Coronary artery (tissue), 2 donors: ENCODE results near the gene ZNRD2.

Experiments
- DNase-seq: peaks from one replicate; pipeline ENCODE4 v3.0.0-alpha.2; 2017; ENCODE audit warnings: low spot score
- H3K27ac ChIP-seq, 2 donors: fragments of 200-600 bp; sonication (generic); one replicate each; pipeline ENCODE4 v1.5.1; 2016 to 2019
- H3K4me3 ChIP-seq: fragments of 200-600 bp; sonication (generic); 2 replicates; pipeline ENCODE4 v1.5.1; 2016; ENCODE audit warnings: mild to moderate bottlenecking, moderate library complexity
- CTCF ChIP-seq: fragments of 200-600 bp; sonication (generic); IDR thresholded peaks from one replicate; pipeline ENCODE4 v1.5.1; 2019; ENCODE audit warnings: antibody characterized with exemption

The ZNRD2 gene

GRCh38 chr11:65576232-65576866 lies 6.1 kb downstream of the ZNRD2 start:
- H3K27ac ChIP-seq, result peak overlapping the region; percentile 98 to 100
- peak overlapping the region; percentile 98 for H3K4me3 ChIP-seq
- TF ChIP-seq CTCF, result no peak
- no peak for DNase-seq

GRCh38 chr11:65576867-65577755 lies 6.8 kb downstream of the ZNRD2 start:
- peak overlapping the region; percentile 98 for H3K4me3 ChIP-seq
- TF ChIP-seq CTCF, result no peak
- peak; percentile 93 for DNase-seq
- peak overlapping the region; percentile 98 to 100 for H3K27ac ChIP-seq

GRCh38 chr11:65577756-65578109 lies 7.5 kb downstream of the ZNRD2 start:
- DNase-seq, result no peak
- Histone ChIP-seq H3K4me3 (peak overlapping the region; percentile 98), H3K27ac (peak overlapping the region; percentile 98 to 100)
- no peak for TF ChIP-seq CTCF

- H3K27ac ChIP-seq, result peak overlapping the region; percentile 98 to 100
- H3K4me3 ChIP-seq, result peak overlapping the region; percentile 98
Observed at GRCh38 chr11:65578134-65578533, 7.9 kb downstream of the ZNRD2 start.

GRCh38 chr11:65578667-65579066 lies 8.4 kb downstream of the ZNRD2 start:
- peak overlapping the region; percentile 13 for H3K4me3 ChIP-seq
- no peak for DNase-seq

More at GRCh38 chr11:65578134-65578533, 7.9 kb downstream of the ZNRD2 start:
- no peak for DNase-seq
- no peak for TF ChIP-seq CTCF

GRCh38 chr11:65579291-65579690 lies 9.0 kb downstream of the ZNRD2 start:
- TF ChIP-seq CTCF, result no peak
- H3K27ac ChIP-seq, result peak overlapping the region in 1 of 2 donors; percentile 100
- DNase-seq, result no peak

More at GRCh38 chr11:65578667-65579066, 8.4 kb downstream of the ZNRD2 start:
- no peak for TF ChIP-seq CTCF
- peak overlapping the region; percentile 98 to 100 for H3K27ac ChIP-seq

More at GRCh38 chr11:65579291-65579690, 9.0 kb downstream of the ZNRD2 start:
- H3K4me3 ChIP-seq, result no peak overlapping the region
